ENCODE data around the gene PDIA5.

Gene PDIA5

GRCh38 chr3:123122057-123122456, 55.2 kb downstream of the PDIA5 start:
- DNase-seq: no peak

GRCh38 chr3:123122525-123123315, 55.9 kb downstream of the PDIA5 start:
- DNase-seq: no peak

- DNase-seq: no peak
Measured at GRCh38 chr3:123123716-123124616, 57.1 kb downstream of the PDIA5 start.

- no peak for DNase-seq
Measured at GRCh38 chr3:123124971-123125370, 58.1 kb downstream of the PDIA5 start.

- no peak for DNase-seq
Measured at GRCh38 chr3:123126031-123126430, 59.2 kb downstream of the PDIA5 start.

- DNase-seq: no peak
Measured at GRCh38 chr3:123126653-123127052, 59.8 kb downstream of the PDIA5 start.

GRCh38 chr3:123129092-123129491, 62.3 kb downstream of the PDIA5 start:
- DNase-seq: no peak

GRCh38 chr3:123129532-123129931, 62.7 kb downstream of the PDIA5 start:
- DNase-seq: no peak

- DNase-seq: no peak
Measured at GRCh38 chr3:123130079-123130750, 63.4 kb downstream of the PDIA5 start.

GRCh38 chr3:123134671-123135070, 67.8 kb downstream of the PDIA5 start:
- DNase-seq: no peak

- no peak for DNase-seq
Measured at GRCh38 chr3:123137001-123137400, 70.2 kb downstream of the PDIA5 start.

GRCh38 chr3:123138839-123139444, 72.1 kb downstream of the PDIA5 start:
- DNase-seq: no peak

GRCh38 chr3:123139522-123139921, 72.7 kb downstream of the PDIA5 start:
- no peak for DNase-seq

- DNase-seq: no peak
Measured at GRCh38 chr3:123140550-123140949, 73.7 kb downstream of the PDIA5 start.

GRCh38 chr3:123141276-123141675, 74.5 kb downstream of the PDIA5 start:
- DNase-seq: no peak

- no peak for DNase-seq
Measured at GRCh38 chr3:123143669-123144411, 77.0 kb downstream of the PDIA5 start.

- DNase-seq: no peak
Measured at GRCh38 chr3:123147754-123148535, 81.1 kb downstream of the PDIA5 start.

GRCh38 chr3:123148772-123149171, 81.9 kb downstream of the PDIA5 start:
- DNase-seq: no peak

GRCh38 chr3:123149525-123149924, 82.7 kb downstream of the PDIA5 start:
- DNase-seq: no peak

GRCh38 chr3:123150449-123151215, 83.8 kb downstream of the PDIA5 start:
- no peak for DNase-seq
